Fibroblast of villous mesenchyme (primary cell): ENCODE data around the gene CASP7. TPM values are rescaled to one million over a fixed set of nuclear protein-coding genes. Genes with fewer than 3 reads are reported as not detected.

Source experiments
- DNase-seq: peaks from one replicate; pipeline ENCODE4 v3.0.0-alpha.2; 2010; ENCODE audit warnings: low read depth
- H3K4me3 ChIP-seq: 2 replicates; pipeline ENCODE4 v1.5.1; 2011; ENCODE audit warnings: low read depth, mild to moderate bottlenecking, low read length
- CTCF ChIP-seq: IDR thresholded peaks from 2 replicates; pipeline ENCODE4 v1.5.1; 2012; ENCODE audit warnings: low read depth, mild to moderate bottlenecking, low read length; ENCODE audit not compliant: insufficient read depth
- total RNA-seq: library from RNA; depleted of rRNA; stranded (reverse); fragments of >200 nt; gene quantifications from 2 replicates; pipeline ENCODE4 v1.2.3, GENCODE V29; 2012

Gene CASP7
- total RNA-seq, 1 donor: 35.4 TPM

GRCh38 chr10:113718969-113719822 is 39.5 kb downstream of the CASP7 start:
- no peak overlapping the region for H3K4me3 ChIP-seq
- no peak for DNase-seq
- no peak for TF ChIP-seq CTCF

GRCh38 chr10:113720386-113720785 is 40.7 kb downstream of the CASP7 start:
- H3K4me3 ChIP-seq: no peak overlapping the region
- no peak for DNase-seq
- no peak for TF ChIP-seq CTCF

- peak; percentile 26 for DNase-seq
- no peak for TF ChIP-seq CTCF
- H3K4me3 ChIP-seq: no peak overlapping the region
Observed at GRCh38 chr10:113732160-113732881, 52.6 kb downstream of the CASP7 start.

- no peak for DNase-seq
- TF ChIP-seq CTCF: no peak
- H3K4me3 ChIP-seq: no peak overlapping the region
Observed at GRCh38 chr10:113732966-113733365, 53.3 kb downstream of the CASP7 start.

- TF ChIP-seq CTCF: no peak
- DNase-seq: no peak
Observed at GRCh38 chr10:113733635-113734034, 53.9 kb downstream of the CASP7 start.

GRCh38 chr10:113735913-113736312 is 56.2 kb downstream of the CASP7 start:
- TF ChIP-seq CTCF: no peak
- peak; percentile 17 for DNase-seq
- no peak overlapping the region for H3K4me3 ChIP-seq

More at GRCh38 chr10:113733635-113734034, 53.9 kb downstream of the CASP7 start:
- H3K4me3 ChIP-seq: no peak overlapping the region
